Smooth muscle cell (in vitro differentiated cells): Measurements from ENCODE around the gene TBC1D5. TPM values are rescaled to one million over a fixed set of nuclear protein-coding genes. Genes with fewer than 3 reads are reported as not detected.
"Not testable (repeated sequence)": the region's sequence is repeated elsewhere in the genome, so short reads cannot be mapped to it uniquely, and the experiment has no call there.

Source experiments
- DNase-seq: peaks from one replicate; lab custom pipeline; 2025; ENCODE audit not compliant: unreplicated experiment; lab: John Stamatoyannopoulos, UW
- H2AFZ ChIP-seq: fragments of 200-600 bp; sonication (generic); 2 replicates; pipeline ENCODE4 v1.6.0; 2016; ENCODE audit warnings: antibody characterized with exemption, low read depth, mild to moderate bottlenecking
- H3F3A ChIP-seq: fragments of 200-600 bp; sonication (generic); 2 replicates; pipeline ENCODE4 v1.6.0; 2017; ENCODE audit warnings: antibody characterized with exemption, low read depth
- H3K27ac ChIP-seq: fragments of 200-600 bp; sonication (generic); 2 replicates; pipeline ENCODE4 v1.5.1; 2016; ENCODE audit warnings: low read depth, mild to moderate bottlenecking
- H3K27me3 ChIP-seq: fragments of 200-600 bp; sonication (generic); 2 replicates; pipeline ENCODE4 v1.6.1; 2016; ENCODE audit warnings: low read depth, mild to moderate bottlenecking
- H3K36me3 ChIP-seq: fragments of 200-600 bp; sonication (generic); 2 replicates; pipeline ENCODE4 v1.5.1; 2016; ENCODE audit warnings: low read depth
- H3K4me1 ChIP-seq: fragments of 200-600 bp; sonication (generic); 2 replicates; pipeline ENCODE4 v1.5.1; 2016; ENCODE audit warnings: low read depth
- H3K4me2 ChIP-seq: fragments of 200-600 bp; sonication (generic); 2 replicates; pipeline ENCODE4 v1.6.0; 2016; ENCODE audit warnings: mild to moderate bottlenecking
- H3K4me3 ChIP-seq: fragments of 200-600 bp; sonication (generic); 2 replicates; pipeline ENCODE4 v1.5.1; 2016; ENCODE audit warnings: mild to moderate bottlenecking
- H3K79me2 ChIP-seq: fragments of 200-600 bp; sonication (generic); 2 replicates; pipeline ENCODE4 v1.6.0; 2016; ENCODE audit warnings: low read depth, mild to moderate bottlenecking
- H3K9ac ChIP-seq: fragments of 200-600 bp; sonication (generic); 2 replicates; pipeline ENCODE4 v1.6.0; 2016; ENCODE audit warnings: low read depth
- H3K9me3 ChIP-seq: fragments of 200-600 bp; sonication (generic); replicated peaks from 2 replicates; pipeline ENCODE4 v1.5.1; 2016; ENCODE audit warnings: low read depth
- H4K20me1 ChIP-seq: fragments of 200-600 bp; sonication (generic); 2 replicates; pipeline ENCODE4 v1.6.0; 2016; ENCODE audit warnings: low read depth
- CTCF ChIP-seq: fragments of 200-600 bp; sonication (generic); IDR thresholded peaks from 2 replicates; pipeline ENCODE4 v1.5.1; 2017; ENCODE audit warnings: borderline replicate concordance, mild to moderate bottlenecking, antibody characterized with exemption; ENCODE audit not compliant: insufficient read depth, poor library complexity, severe bottlenecking
- WGBS: methylation state at CpG from one replicate; pipeline ENCODE4 v1.1.7; 2016; ENCODE audit warnings: low lambda C conversion rate; 5-methylcytosine and 5-hydroxymethylcytosine counted together
- polyA plus RNA-seq: library from polyadenylated mRNA; unstranded; fragments of >200 nt; fragmentation: Nextera tagmentation; extraction: Ambion mirVana; gene quantifications from 2 replicates; pipeline ENCODE4 v1.2.1, GENCODE V29; 2016
- total RNA-seq: library from RNA; depleted of rRNA; stranded (reverse); fragments of >200 nt; gene quantifications from 2 replicates; pipeline ENCODE4 v1.2.3, GENCODE V29; 2014

The TBC1D5 gene
- total and polyA plus RNA-seq, 2 experiments from 2014 or later: 14.6 to 35.3 TPM

DNA sequence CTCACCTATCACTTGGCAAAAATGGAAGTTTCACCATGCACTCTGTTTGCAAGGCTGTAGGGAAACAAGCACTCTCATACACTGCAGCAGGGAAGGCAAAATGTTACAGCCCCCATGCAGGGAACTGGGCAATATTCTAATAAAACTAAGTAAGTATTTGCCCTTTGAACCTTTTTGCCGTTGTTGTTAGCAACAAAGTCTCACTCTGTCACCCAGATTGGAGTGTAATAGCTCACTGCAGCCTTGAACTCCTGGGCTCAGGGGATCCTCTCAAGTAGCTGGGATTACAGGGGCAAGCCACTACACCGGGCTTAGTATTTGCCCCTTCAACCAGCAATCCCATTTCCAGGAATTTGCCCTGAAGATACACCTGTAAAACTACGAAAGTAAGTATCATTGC, 122.5 kb downstream of the TBC1D5 start:
- no peak for DNase-seq
- WGBS: 85% methylated on average over 3 of the region's 3 CpGs
- no peaks in the 10 kb centered on the region for H3F3A ChIP-seq

DNA sequence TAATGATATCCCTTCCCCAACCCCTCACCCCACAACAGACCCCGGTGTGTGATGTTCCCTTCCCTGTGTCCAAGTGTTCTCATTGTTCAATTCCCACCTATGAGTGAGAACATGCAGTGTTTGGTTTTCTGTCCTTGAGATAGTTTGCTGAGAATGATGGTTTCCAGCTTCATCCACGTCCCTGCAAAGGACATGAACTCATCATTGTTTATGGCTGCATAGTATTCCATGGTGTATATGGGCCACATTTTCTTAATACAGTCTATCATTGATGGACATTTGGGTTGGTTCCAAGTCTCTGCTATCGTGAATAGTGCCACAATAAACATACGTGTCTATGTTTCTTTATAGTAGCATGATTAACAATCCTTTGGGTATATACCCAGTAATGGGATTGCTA, 129.4 kb downstream of the TBC1D5 start:
- not testable (repeated sequence) for H2AFZ ChIP-seq, H3K36me3 ChIP-seq, H3K9me3 ChIP-seq, H3F3A ChIP-seq, H4K20me1 ChIP-seq, DNase-seq, H3K4me3 ChIP-seq, H3K4me1 ChIP-seq, H3K4me2 ChIP-seq, H3K27ac ChIP-seq, H3K9ac ChIP-seq, H3K79me2 ChIP-seq, H3K27me3 ChIP-seq
- 97% methylated on average over 4 of the region's 4 CpGs for WGBS

More for the DNA sequence above, 122.5 kb downstream of the TBC1D5 start:
- Histone ChIP-seq H3K79me2 (no peaks in the 10 kb centered on the region), H3K9me3 (no peaks in the 10 kb centered on the region), H3K27ac (no peak overlapping the region), H3K4me1 (no peaks in the 10 kb centered on the region), H3K36me3 (no peaks in the 10 kb centered on the region), H4K20me1 (peaks cover 4% of the 10 kb centered on the region), H3K4me2 (no peak overlapping the region), H3K4me3 (no peak overlapping the region), H3K27me3 (no peaks in the 10 kb centered on the region), H3K9ac (no peak overlapping the region), H2AFZ (no peak overlapping the region)
- TF ChIP-seq CTCF: no peak

GRCh38 chr3:17607905-17608304, 134.5 kb downstream of the TBC1D5 start:
- no peak overlapping the region for H3K27ac ChIP-seq
- no peaks in the 10 kb centered on the region for H3F3A ChIP-seq
- H3K27me3 ChIP-seq: no peaks in the 10 kb centered on the region
- no peaks in the 10 kb centered on the region for H3K4me1 ChIP-seq
- H3K4me3 ChIP-seq: no peak overlapping the region
- WGBS: 94% methylated on average over 8 of the region's 8 CpGs
- no peaks in the 10 kb centered on the region for H3K9me3 ChIP-seq
- H3K36me3 ChIP-seq: no peaks in the 10 kb centered on the region
- no peak overlapping the region for H2AFZ ChIP-seq
- H3K79me2 ChIP-seq: peaks cover 3% of the 10 kb centered on the region
- H3K9ac ChIP-seq: no peak overlapping the region
- H4K20me1 ChIP-seq: peaks cover 22% of the 10 kb centered on the region
- no peak for DNase-seq
- no peak for TF ChIP-seq CTCF
- no peak overlapping the region for H3K4me2 ChIP-seq

GRCh38 chr3:17605934-17606333, 136.5 kb downstream of the TBC1D5 start:
- TF ChIP-seq CTCF: no peak
- Histone ChIP-seq H2AFZ (no peak overlapping the region), H3K36me3 (no peaks in the 10 kb centered on the region), H3K4me1 (no peaks in the 10 kb centered on the region), H3K27me3 (no peaks in the 10 kb centered on the region), H3K9me3 (no peaks in the 10 kb centered on the region), H3K79me2 (peaks cover 3% of the 10 kb centered on the region), H4K20me1 (peaks cover 22% of the 10 kb centered on the region), H3K27ac (no peak overlapping the region), H3K4me2 (no peak overlapping the region), H3K4me3 (no peak overlapping the region), H3K9ac (no peak overlapping the region), H3F3A (no peaks in the 10 kb centered on the region)
- no peak for DNase-seq
- 93% methylated on average over 5 of the region's 5 CpGs for WGBS
